Adrenal gland (tissue), 12 donors: Measurements from ENCODE around the gene SRPRB. TPM values are rescaled to one million over a fixed set of nuclear protein-coding genes. Genes with fewer than 3 reads are reported as not detected.
A peak's percentile ranks its signal among the peaks of the same experiment; 100 is the strongest.

ENCODE experiments used
- DNase-seq, 7 donors: peaks; one replicate each; pipeline ENCODE4 v3.0.0-alpha.2; 2019 to 2020
- H3K27ac ChIP-seq, 5 donors: fragments of 200-600 bp; sonication (generic) in 4 of 5; 1 replicate in 3 of 5; 2 replicates in 2 of 5; pipeline versions ENCODE4 v1.5.1 to v1.8.0; 2016 to 2020; ENCODE audit warnings: mild to moderate bottlenecking in 1 of 5
- H3K27me3 ChIP-seq: fragments of 200-600 bp; 2 replicates; pipeline ENCODE4 v1.8.0; 2021
- H3K36me3 ChIP-seq, 2 donors: fragments of 200-600 bp; replicated peaks in 1 of 2; 1 replicate in 1 of 2; 2 replicates in 1 of 2; pipeline versions ENCODE4 v1.5.1 to v1.8.0; 2018 to 2022
- H3K4me1 ChIP-seq, 2 donors: fragments of 200-600 bp; replicated peaks in 1 of 2; 1 replicate in 1 of 2; 2 replicates in 1 of 2; pipeline versions ENCODE4 v1.5.1 to v1.8.0; 2018 to 2021
- H3K4me3 ChIP-seq, 4 donors: fragments of 200-600 bp; sonication (generic) in 3 of 4; one replicate each; pipeline ENCODE4 v1.5.1; 2016 to 2018
- H3K9me3 ChIP-seq, 3 donors: fragments of 200-600 bp; sonication (generic) in 1 of 3; replicated peaks in 1 of 3; 1 replicate in 2 of 3; 2 replicates in 1 of 3; pipeline versions ENCODE4 v1.5.1 to v1.8.0; 2016 to 2021
- POLR2A ChIP-seq, 2 donors: fragments of 450-650 bp; IDR thresholded peaks; one replicate each; pipeline ENCODE4 v1.6.1; 2017; ENCODE audit warnings: antibody characterized with exemption in 2 of 2, mild to moderate bottlenecking in 2 of 2, moderate library complexity in 1 of 2
- WGBS, 4 donors: extraction: QIAGEN DNeasy Blood & Tissue Kit in 2 of 4; methylation state at CpG; one replicate each; pipeline versions ENCODE4 v1.1.5 to v1.1.7; 2013 to 2017; 5-methylcytosine and 5-hydroxymethylcytosine counted together
- intact Hi-C, 2 donors: fragments of 100-400 bp; cut with DNase I; formaldehyde crosslinking; loops; one replicate each; pipeline versions ENCODE4 v1.14.1 to v1.15.0; 2022 to 2023
- polyA plus RNA-seq, 3 donors: library from polyadenylated mRNA; stranded (reverse); fragments of 200-250 nt in 2 of 3; fragments of 350-450 nt in 1 of 3; fragmentation: Illumina TruSeq in 1 of 3; extraction: RNeasy Lipid Tissue Mini Kit (QIAGEN cat#74804) in 1 of 3; gene quantifications; one replicate each; pipeline ENCODE4 v1.2.3, GENCODE V29; 2013 to 2014
- total RNA-seq, 9 donors: library from RNA; depleted of rRNA in 4 of 9; stranded (reverse); fragments of >200 nt in 4 of 9; fragments of 120-200 nt in 1 of 9; fragmentation: NEBNext Ultra II Directional in 1 of 9; extraction: Animal tissue kit (Norgen Biotek cat#: 25700) in 1 of 9; gene quantifications; one replicate each; pipeline versions ENCODE4 v1.1.0 to v1.2.4, GENCODE V29; 2013 to 2023
- TF ChIP-seq, protein P1 (sequence below), 6 experiments: fragments of 450-650 bp in 4 of 6; fragments of 200-600 bp in 2 of 6; sonication (generic) in 1 of 6; IDR thresholded peaks; 1 replicate in 5 of 6; 2 replicates in 1 of 6; pipeline versions ENCODE4 v1.5.1 to v1.8.0; 2016 to 2021; ENCODE audit warnings: antibody characterized with exemption in 6 of 6, mild to moderate bottlenecking in 2 of 6, moderate library complexity in 1 of 6
- donor health status: healthy with polysubstance abuse.
- donor health status: Bipolar disorder and iron deficiency.
- donor health status: DM: yes; HTN: yes; CAD: no.
- donor health status: DM: no; HTN: no; CAD: no.
- donor health status: DM: no; HTN: no; CAD: no.
- donor health status: DM: yes; HTN: yes; CAD: no.

SRPRB gene
- total and polyA plus RNA-seq, 12 donors = 13.0 to 177 (median 48.7) TPM

DNA sequence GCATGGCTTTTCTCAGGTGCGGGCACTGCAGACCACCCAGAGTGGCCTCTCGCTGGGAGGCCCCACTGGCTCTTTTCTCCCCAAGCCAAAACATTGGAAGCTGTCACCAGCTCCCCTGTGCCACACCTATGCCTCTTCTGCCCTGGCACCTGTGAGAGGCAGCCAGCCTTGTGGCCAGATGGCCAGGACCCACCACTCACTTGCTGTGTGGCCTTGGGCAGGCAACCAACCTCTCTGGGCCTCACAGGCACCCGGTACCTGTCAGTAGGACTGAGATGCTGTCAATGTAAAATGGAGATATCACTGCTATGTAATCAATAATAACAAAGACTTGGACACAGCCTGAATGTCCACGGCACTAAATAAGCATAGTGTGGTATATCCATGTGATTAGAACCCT is 36.5 kb downstream of the SRPRB start:
- H3K36me3 ChIP-seq = no peaks in the 10 kb centered on the region
- H3K27ac ChIP-seq = no peak overlapping the region
- intact Hi-C loops = no loop called here
- H3K27me3 ChIP-seq = no peaks in the 10 kb centered on the region
- TF ChIP-seq, protein P1, sequence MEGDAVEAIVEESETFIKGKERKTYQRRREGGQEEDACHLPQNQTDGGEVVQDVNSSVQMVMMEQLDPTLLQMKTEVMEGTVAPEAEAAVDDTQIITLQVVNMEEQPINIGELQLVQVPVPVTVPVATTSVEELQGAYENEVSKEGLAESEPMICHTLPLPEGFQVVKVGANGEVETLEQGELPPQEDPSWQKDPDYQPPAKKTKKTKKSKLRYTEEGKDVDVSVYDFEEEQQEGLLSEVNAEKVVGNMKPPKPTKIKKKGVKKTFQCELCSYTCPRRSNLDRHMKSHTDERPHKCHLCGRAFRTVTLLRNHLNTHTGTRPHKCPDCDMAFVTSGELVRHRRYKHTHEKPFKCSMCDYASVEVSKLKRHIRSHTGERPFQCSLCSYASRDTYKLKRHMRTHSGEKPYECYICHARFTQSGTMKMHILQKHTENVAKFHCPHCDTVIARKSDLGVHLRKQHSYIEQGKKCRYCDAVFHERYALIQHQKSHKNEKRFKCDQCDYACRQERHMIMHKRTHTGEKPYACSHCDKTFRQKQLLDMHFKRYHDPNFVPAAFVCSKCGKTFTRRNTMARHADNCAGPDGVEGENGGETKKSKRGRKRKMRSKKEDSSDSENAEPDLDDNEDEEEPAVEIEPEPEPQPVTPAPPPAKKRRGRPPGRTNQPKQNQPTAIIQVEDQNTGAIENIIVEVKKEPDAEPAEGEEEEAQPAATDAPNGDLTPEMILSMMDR (IDR thresholded peaks at IDR 0.05) = no peak
- H3K4me1 ChIP-seq = no peaks in the 10 kb centered on the region
- WGBS, 4 donors = 84 to 96% (median 88%) methylated on average over 2 to 4 of the region's 4 CpGs
- no peaks in the 10 kb centered on the region for H3K9me3 ChIP-seq
- no peak overlapping the region for H3K4me3 ChIP-seq
- DNase-seq = no peak

DNA sequence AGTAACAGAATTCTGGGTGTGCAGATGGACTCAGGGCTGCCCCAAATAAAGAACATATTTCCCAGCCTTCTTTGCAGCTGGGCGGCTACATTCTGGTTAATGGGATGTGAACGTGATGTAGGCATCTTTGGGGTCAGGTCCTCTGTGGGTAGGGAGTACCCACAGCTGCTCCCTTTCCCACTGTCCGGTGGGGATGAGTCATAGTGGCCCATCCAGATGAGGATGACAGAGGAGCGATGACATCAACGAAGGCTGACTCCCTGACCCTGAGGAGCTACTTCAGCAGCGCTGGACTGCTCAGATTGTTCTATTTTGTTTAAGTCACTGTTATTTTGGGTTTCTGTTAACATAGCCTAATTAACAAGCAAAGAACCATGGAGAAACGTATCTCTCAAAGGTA is 38.0 kb downstream of the SRPRB start:
- 57 to 67% (median 59%) methylated on average over 6 to 7 of the region's 7 CpGs for WGBS, 4 donors
- Histone ChIP-seq H3K4me1 (no peaks in the 10 kb centered on the region), H3K27me3 (no peaks in the 10 kb centered on the region), H3K9me3 (no peaks in the 10 kb centered on the region), H3K27ac (no peak overlapping the region), H3K4me3 (no peak overlapping the region), H3K36me3 (no peaks in the 10 kb centered on the region)
- intact Hi-C loops = no loop called here
- TF ChIP-seq, protein P1 (IDR thresholded peaks at IDR 0.05) = no peak
- TF ChIP-seq POLR2A (IDR thresholded peaks at IDR 0.05) = no peak
- DNase-seq = peak in 3 of 7 donors; percentile 29 to 34 (median 30)

DNA sequence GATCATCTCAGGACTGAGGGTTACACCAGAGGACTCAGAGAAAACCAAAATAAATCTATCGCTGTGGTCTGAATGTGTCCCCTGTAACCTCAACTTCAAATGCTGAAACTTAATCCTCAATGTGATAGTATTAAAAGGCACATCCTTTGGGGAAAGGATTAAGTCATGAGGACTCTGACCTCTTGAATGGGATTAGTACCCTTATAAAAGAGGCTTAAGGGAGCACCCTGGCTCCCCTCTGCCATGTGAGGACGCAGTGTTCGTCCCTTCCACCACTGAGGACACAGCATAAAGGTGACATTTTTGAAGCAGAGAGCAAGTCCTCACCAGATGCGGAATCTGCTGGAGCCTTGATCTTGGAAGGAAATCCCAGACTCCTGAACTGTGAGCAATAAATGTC is 39.5 kb downstream of the SRPRB start:
- Histone ChIP-seq H3K9me3 (no peaks in the 10 kb centered on the region), H3K36me3 (no peaks in the 10 kb centered on the region), H3K27ac (no peak overlapping the region), H3K4me3 (no peak overlapping the region), H3K27me3 (no peaks in the 10 kb centered on the region), H3K4me1 (no peaks in the 10 kb centered on the region)
- DNase-seq = no peak
- intact Hi-C loops = no loop called here
- TF ChIP-seq, protein P1 (IDR thresholded peaks at IDR 0.05) = no peak
- no peak for TF ChIP-seq POLR2A (IDR thresholded peaks at IDR 0.05)
- 87 to 95% (median 94%) methylated on average over 4 of the region's 4 CpGs for WGBS, 4 donors

DNA sequence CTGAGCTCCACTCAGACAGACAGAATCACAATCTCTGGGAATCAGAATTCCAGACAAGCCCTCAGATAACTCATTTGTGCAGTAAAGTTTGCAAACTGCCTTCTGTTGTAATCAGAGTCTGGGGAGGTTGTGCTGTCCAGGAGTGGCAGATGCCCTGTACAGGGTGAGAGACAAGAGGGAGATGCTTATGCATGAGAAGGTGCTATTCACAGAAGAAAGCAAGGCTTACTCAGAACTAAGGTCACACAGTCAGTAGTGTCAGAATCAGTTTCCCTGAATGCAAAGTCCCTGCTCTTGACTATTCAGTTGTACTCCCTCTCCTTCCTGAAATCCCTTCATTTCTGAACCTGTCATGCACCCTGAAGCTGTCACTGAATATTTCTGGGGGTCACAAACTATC is 43.7 kb downstream of the SRPRB start:
- no peaks in the 10 kb centered on the region for H3K4me1 ChIP-seq
- H3K27me3 ChIP-seq = no peaks in the 10 kb centered on the region
- TF ChIP-seq, protein P1 (IDR thresholded peaks at IDR 0.05) = no peak
- no peak for TF ChIP-seq POLR2A (IDR thresholded peaks at IDR 0.05)
- no peaks in the 10 kb centered on the region for H3K36me3 ChIP-seq
- no peak overlapping the region for H3K27ac ChIP-seq
- intact Hi-C loops = no loop called here
- no peaks in the 10 kb centered on the region for H3K9me3 ChIP-seq
- no peak for DNase-seq
- H3K4me3 ChIP-seq = no peak overlapping the region
